ENCODE measurements around the gene NCR3LG1.

The NCR3LG1 gene

DNA sequence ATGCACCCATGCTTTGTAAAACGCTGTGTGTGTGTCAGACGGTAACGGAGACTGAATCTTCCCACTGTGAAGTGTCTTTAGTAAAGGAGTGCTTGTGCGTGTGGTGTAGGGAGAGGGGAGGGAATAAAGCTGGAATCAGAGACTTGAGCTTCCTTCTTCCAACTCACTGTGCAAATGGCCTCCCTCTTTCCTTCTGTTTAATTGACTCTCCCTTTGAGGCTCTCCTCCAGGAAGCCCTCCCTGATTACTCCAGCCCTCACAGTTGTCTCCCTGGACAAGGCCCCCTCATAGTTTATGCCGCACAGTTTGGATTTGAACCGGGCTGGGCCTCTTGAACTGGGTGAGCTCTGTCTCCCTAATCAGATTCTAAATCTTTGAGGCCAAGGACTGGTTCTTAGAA, 59.8 kb downstream of the NCR3LG1 start:
- TF ChIP-seq ZC3H10 (CRISPR knock-in tag; IDR thresholded peaks at IDR 0.05), result no peak
- no peak for TF ChIP-seq ESRRG (CRISPR knock-in tag; IDR thresholded peaks at IDR 0.05)
- TF ChIP-seq, protein P1, sequence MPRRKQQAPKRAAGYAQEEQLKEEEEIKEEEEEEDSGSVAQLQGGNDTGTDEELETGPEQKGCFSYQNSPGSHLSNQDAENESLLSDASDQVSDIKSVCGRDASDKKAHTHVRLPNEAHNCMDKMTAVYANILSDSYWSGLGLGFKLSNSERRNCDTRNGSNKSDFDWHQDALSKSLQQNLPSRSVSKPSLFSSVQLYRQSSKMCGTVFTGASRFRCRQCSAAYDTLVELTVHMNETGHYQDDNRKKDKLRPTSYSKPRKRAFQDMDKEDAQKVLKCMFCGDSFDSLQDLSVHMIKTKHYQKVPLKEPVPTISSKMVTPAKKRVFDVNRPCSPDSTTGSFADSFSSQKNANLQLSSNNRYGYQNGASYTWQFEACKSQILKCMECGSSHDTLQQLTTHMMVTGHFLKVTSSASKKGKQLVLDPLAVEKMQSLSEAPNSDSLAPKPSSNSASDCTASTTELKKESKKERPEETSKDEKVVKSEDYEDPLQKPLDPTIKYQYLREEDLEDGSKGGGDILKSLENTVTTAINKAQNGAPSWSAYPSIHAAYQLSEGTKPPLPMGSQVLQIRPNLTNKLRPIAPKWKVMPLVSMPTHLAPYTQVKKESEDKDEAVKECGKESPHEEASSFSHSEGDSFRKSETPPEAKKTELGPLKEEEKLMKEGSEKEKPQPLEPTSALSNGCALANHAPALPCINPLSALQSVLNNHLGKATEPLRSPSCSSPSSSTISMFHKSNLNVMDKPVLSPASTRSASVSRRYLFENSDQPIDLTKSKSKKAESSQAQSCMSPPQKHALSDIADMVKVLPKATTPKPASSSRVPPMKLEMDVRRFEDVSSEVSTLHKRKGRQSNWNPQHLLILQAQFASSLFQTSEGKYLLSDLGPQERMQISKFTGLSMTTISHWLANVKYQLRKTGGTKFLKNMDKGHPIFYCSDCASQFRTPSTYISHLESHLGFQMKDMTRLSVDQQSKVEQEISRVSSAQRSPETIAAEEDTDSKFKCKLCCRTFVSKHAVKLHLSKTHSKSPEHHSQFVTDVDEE (CRISPR knock-in tag; IDR thresholded peaks at IDR 0.05), result no peak
- no peak for TF ChIP-seq SNAI2 (CRISPR knock-in tag; IDR thresholded peaks at IDR 0.05)
- TF ChIP-seq PPARA (CRISPR knock-in tag; IDR thresholded peaks at IDR 0.05; ENCODE audit: borderline replicate concordance), result no peak
- no peak for TF ChIP-seq TCF4 (CRISPR knock-in tag; IDR thresholded peaks at IDR 0.05; ENCODE audit: borderline replicate concordance)
- TF ChIP-seq ZNF565 (CRISPR knock-in tag; conservative IDR thresholded peaks at IDR 0.05; ENCODE audit: low read depth), result no peak
- TF ChIP-seq GLIS3 (CRISPR knock-in tag; IDR thresholded peaks at IDR 0.05), result no peak
- ATAC-seq, result no peak

DNA sequence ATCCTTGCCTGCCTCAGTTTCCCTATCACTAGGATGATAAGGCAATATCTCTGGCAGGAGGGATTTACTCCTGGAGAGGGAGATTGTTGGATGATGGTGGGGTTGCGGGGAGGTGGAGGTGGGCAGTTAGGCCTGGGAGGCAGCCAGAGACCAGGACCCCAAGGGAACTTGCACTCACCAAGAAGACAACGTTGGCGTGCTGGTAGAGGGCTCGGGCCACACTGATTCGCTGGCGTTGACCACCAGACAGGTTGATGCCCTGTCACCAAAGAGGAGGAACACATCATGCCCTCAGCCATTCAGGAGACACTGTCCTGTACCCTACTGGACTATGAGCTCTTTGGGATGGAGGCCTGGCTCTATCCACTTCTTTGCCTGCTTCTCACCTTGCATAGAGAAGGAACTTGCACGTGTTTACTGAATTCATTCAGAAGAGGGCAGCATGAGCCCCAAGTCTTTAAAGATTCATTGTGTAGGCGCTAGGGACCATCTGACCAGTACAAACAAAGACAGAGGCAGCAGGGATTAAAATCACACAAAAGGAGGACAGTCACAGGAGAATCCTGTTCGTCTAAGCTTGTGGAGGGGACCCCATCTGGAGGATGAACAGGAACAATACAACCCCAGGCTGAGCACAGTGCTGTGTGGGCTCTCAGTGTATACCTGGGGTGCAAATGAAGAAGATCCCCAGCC, 61.0 kb downstream of the NCR3LG1 start:
- TF ChIP-seq, protein P2, sequence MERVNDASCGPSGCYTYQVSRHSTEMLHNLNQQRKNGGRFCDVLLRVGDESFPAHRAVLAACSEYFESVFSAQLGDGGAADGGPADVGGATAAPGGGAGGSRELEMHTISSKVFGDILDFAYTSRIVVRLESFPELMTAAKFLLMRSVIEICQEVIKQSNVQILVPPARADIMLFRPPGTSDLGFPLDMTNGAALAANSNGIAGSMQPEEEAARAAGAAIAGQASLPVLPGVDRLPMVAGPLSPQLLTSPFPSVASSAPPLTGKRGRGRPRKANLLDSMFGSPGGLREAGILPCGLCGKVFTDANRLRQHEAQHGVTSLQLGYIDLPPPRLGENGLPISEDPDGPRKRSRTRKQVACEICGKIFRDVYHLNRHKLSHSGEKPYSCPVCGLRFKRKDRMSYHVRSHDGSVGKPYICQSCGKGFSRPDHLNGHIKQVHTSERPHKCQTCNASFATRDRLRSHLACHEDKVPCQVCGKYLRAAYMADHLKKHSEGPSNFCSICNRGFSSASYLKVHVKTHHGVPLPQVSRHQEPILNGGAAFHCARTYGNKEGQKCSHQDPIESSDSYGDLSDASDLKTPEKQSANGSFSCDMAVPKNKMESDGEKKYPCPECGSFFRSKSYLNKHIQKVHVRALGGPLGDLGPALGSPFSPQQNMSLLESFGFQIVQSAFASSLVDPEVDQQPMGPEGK (CRISPR knock-in tag; IDR thresholded peaks at IDR 0.05; ENCODE audit: borderline replicate concordance), result no peak
- TF ChIP-seq BACH2 (CRISPR knock-in tag; IDR thresholded peaks at IDR 0.05; ENCODE audit: borderline replicate concordance), result no peak
- TF ChIP-seq GLIS3 (CRISPR knock-in tag; IDR thresholded peaks at IDR 0.05), result no peak
- TF ChIP-seq, protein P1 (CRISPR knock-in tag; IDR thresholded peaks at IDR 0.05), result no peak
- TF ChIP-seq, protein P3, sequence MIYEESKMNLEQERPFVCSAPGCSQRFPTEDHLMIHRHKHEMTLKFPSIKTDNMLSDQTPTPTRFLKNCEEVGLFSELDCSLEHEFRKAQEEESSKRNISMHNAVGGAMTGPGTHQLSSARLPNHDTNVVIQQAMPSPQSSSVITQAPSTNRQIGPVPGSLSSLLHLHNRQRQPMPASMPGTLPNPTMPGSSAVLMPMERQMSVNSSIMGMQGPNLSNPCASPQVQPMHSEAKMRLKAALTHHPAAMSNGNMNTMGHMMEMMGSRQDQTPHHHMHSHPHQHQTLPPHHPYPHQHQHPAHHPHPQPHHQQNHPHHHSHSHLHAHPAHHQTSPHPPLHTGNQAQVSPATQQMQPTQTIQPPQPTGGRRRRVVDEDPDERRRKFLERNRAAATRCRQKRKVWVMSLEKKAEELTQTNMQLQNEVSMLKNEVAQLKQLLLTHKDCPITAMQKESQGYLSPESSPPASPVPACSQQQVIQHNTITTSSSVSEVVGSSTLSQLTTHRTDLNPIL (CRISPR knock-in tag; IDR thresholded peaks at IDR 0.05; ENCODE audit: low read depth), result no peak
- no peak for TF ChIP-seq ZNF565 (CRISPR knock-in tag; conservative IDR thresholded peaks at IDR 0.05; ENCODE audit: low read depth)
- no peak; the same call in 2 of the 3 replicates for ATAC-seq

DNA sequence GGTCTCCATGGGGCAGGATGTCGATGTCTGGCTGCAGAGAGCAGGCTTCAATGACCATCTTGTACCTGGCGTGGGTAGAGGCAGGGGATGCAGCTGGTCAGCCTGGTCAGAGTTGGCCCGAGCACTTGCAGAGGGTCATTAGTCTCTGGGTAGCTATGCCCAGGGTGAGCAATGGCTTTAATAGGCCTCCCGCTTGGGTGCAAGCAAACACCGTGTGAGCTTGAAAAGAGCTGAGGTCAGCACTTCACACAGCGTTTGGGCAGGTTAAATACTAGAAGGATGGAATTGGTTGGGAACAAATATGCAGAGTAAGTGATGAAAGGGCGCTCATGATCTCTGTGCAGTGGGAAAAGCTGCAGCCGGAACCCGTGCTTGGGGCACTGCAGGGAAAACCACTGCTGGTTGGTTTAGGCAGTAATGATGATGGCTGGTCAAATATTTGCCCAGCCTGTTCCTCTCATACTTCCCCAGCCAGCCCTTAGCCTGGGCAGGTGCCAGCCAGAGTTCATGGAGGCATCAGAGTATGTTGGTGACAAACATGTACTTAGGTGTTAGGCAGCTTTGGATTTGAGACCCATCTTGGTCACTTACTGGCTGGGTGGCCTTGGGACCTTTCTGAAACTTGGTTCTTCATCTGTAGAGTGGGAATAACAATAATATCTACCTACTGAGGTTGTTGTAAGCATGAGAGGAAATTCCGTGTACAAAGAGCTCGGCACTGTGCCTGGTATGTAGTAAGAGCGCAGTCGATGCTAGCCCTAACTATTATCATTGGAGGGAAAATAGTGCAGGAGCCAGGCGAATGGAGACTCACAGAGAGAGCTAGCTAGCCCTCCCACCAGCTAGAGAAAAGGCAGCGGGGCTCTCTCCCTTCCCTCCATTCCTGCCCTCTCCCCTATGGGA, 62.1 kb downstream of the NCR3LG1 start:
- no peak for ATAC-seq
- TF ChIP-seq ZNF8 (CRISPR knock-in tag; IDR thresholded peaks at IDR 0.05) (no peak), ESRRG (CRISPR knock-in tag; IDR thresholded peaks at IDR 0.05) (no peak), ZNF565 (CRISPR knock-in tag; conservative IDR thresholded peaks at IDR 0.05; ENCODE audit: low read depth) (no peak), TCF4 (CRISPR knock-in tag; IDR thresholded peaks at IDR 0.05; ENCODE audit: borderline replicate concordance) (no peak)
- TF ChIP-seq, protein P4, sequence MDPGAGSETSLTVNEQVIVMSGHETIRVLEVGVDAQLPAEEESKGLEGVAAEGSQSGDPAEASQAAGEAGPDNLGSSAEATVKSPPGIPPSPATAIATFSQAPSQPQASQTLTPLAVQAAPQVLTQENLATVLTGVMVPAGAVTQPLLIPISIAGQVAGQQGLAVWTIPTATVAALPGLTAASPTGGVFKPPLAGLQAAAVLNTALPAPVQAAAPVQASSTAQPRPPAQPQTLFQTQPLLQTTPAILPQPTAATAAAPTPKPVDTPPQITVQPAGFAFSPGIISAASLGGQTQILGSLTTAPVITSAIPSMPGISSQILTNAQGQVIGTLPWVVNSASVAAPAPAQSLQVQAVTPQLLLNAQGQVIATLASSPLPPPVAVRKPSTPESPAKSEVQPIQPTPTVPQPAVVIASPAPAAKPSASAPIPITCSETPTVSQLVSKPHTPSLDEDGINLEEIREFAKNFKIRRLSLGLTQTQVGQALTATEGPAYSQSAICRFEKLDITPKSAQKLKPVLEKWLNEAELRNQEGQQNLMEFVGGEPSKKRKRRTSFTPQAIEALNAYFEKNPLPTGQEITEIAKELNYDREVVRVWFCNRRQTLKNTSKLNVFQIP (CRISPR knock-in tag; IDR thresholded peaks at IDR 0.05; ENCODE audit: borderline replicate concordance, low read depth), result no peak
- TF ChIP-seq, protein P2 (CRISPR knock-in tag; IDR thresholded peaks at IDR 0.05; ENCODE audit: borderline replicate concordance), result no peak
